Measurements from ENCODE around the gene COL19A1.
A peak's percentile ranks its signal among the peaks of the same experiment; 100 is the strongest.

The COL19A1 gene

GRCh38 chr6:70125602-70126001 lies 259.2 kb downstream of the COL19A1 start:
- DNase-seq (ENCODE audit: low spot score) = no peak

DNA sequence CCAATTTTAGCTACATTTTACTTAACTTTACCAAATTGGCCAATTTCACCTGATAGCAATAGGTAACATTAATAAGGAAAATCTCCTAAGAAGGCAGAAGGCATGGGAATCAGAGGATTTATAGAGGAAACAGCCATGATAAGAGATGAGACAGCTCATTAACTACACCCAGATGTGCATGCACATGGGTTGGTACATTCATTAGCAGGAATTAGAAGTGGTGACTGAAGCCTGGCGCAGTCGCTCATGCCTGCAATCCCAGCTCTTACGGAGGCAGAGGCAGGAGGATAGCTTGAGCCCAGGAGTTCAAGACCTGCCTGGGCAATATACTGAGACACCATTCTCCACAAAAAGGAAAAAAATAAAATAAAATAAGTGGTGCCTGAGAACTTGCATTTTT lies 263.0 kb downstream of the COL19A1 start:
- DNase-seq (ENCODE audit: low spot score) = no peak

DNA sequence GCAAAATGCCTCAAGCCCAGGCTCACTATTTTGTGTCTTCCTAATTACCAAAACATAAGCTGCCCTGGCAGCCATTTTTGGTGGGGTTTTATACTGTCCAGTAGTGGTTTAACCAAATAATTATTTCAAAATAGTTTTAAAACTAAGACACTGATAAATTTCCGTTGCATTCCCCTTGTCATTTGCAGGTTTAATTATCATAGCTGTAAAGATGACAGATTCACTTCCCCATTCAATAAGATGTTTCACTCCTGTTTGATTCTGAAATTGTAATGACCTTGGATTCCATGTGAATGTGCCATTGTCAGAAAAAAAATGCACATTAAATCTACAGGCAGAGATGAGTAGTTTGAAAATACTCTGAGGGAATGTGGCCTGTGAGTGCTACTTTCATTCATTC lies 264.5 kb downstream of the COL19A1 start:
- DNase-seq (ENCODE audit: low spot score) = no peak

- DNase-seq (ENCODE audit: low spot score) = no peak
These were observed 265.2 kb downstream of the COL19A1 start for GRCh38 chr6:70131528-70131927.

DNA sequence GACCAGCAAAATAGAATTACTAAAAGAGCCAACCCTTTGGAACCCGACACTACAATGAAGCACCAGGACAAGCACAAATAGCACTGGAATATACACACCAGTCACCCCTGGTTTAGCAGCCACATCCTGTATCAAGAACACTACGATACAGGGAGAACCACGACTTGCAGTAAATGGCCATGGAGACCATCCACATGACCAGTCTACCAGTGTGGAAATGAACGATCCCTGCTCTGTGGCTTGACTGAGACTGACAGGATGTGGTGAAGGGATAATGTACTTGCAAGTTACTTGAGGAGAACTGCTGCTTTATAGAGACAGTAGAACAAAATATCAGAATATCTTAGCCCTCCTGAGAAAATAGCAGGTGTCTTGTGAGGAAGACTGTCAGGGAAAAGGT lies 266.9 kb downstream of the COL19A1 start:
- DNase-seq (ENCODE audit: low spot score) = no peak

- DNase-seq (ENCODE audit: low spot score) = no peak
These were observed 268.2 kb downstream of the COL19A1 start for GRCh38 chr6:70134542-70134941.

GRCh38 chr6:70135219-70136160 lies 269.1 kb downstream of the COL19A1 start:
- no peak for DNase-seq (ENCODE audit: low spot score)

DNA sequence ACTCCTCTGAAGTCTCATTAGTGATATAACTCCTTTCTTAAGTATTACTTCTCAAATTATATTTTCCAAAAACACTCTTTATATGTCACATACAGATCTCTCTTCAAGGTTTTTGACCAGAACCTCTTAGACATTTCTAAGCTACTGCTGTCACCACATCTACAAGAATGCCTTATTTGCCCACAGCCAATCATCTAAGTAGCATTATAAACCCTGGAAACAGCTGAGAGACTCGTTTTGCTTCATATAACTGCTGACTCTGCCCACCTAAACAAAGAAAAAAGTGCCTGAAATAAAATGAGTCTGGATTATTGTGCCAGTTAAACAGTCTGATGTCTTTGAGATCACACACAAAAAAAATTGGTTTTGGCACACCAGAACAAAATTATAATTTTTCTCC lies 270.6 kb downstream of the COL19A1 start:
- DNase-seq (ENCODE audit: low spot score) = no peak

DNA sequence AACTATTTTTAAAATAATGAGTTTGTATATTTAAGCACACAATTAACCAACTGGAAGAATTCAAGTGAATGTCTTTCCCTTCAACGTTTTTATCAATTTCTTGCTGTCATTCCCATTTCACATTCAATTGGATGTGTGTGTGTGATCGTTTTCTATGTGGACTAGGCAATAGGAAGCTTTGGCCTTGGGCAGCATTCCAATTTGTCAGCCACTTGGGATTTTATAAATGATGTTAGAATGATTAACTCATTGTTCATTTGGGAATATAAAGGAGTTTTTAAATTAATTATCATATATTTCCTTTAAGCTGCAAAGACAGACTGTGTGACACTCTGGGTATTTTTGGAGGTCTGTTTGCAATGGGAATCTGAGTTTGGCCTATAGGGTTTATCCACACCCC lies 274.1 kb downstream of the COL19A1 start:
- DNase-seq (ENCODE audit: low spot score) = no peak

DNA sequence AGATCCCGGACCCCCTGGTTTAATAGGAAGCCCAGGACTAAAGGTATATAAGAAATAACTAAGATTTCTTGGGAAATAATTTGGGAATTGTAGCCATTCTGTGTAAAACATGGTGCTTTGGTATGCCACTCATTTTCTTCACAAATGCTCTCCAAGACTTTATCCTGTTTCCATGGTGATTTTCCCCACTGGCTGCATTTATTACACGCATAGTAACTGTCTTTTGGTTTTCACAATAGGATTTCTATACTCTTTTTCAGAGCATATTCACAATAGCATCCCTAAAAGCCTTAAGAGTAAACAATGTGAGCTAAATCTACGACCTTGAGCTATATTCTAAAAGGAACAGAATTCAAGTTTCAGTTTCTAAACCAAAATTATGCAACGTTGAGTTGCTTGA lies 275.7 kb downstream of the COL19A1 start:
- no peak for DNase-seq (ENCODE audit: low spot score)

DNA sequence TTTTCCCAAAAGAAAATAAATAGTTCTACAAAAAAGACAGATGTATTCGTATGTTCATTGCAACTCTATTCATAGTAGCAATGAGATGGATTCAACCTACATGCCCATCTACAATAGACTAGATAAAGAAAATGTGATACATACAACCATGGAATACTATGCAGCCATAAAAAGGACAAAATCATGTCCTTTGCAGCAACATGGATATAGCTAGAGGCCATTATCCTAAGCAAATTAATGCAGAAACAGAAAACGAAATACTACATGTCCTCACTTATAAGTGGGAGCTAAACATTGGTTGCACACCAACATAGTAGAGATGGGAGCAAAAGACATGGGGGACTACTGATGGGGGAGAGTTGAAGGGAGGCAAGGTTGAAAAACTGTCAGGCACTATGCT lies 278.8 kb downstream of the COL19A1 start:
- no peak for DNase-seq (ENCODE audit: low spot score)

GRCh38 chr6:70149209-70149788 lies 282.9 kb downstream of the COL19A1 start:
- DNase-seq (ENCODE audit: low spot score) = no peak

GRCh38 chr6:70150521-70150920 lies 284.2 kb downstream of the COL19A1 start:
- DNase-seq (ENCODE audit: low spot score) = no peak

GRCh38 chr6:70151616-70152015 lies 285.3 kb downstream of the COL19A1 start:
- DNase-seq (ENCODE audit: low spot score) = no peak

- DNase-seq (ENCODE audit: low spot score) = no peak
These were observed 286.4 kb downstream of the COL19A1 start for GRCh38 chr6:70152786-70153185.

- DNase-seq (ENCODE audit: low spot score) = no peak
These were observed 290.7 kb downstream of the COL19A1 start for GRCh38 chr6:70157086-70157485.

GRCh38 chr6:70160276-70160675 lies 293.9 kb downstream of the COL19A1 start:
- no peak for DNase-seq (ENCODE audit: low spot score)

- DNase-seq (ENCODE audit: low spot score) = no peak
These were observed 296.6 kb downstream of the COL19A1 start for GRCh38 chr6:70162972-70163371.

GRCh38 chr6:70163795-70164194 lies 297.4 kb downstream of the COL19A1 start:
- DNase-seq (ENCODE audit: low spot score) = no peak

DNA sequence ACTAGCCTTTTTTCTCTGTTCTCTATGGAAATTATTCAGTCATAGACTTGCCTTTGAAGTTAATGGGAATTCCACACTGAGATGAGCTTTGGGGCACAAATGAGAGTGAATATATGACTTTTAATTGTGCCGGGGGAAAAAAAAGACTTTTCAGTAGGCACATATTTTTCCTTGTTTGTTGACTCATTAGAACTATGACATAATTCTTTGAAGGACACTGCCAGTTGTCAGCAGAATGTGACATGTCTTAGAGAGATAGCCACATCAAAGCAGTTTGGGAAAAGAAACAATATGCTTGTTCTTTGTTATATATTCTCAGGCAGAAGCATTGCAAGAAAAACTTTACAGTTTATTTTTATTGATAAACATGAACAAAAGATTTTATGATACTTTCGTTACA lies 298.2 kb downstream of the COL19A1 start:
- DNase-seq (ENCODE audit: low spot score) = no peak

DNA sequence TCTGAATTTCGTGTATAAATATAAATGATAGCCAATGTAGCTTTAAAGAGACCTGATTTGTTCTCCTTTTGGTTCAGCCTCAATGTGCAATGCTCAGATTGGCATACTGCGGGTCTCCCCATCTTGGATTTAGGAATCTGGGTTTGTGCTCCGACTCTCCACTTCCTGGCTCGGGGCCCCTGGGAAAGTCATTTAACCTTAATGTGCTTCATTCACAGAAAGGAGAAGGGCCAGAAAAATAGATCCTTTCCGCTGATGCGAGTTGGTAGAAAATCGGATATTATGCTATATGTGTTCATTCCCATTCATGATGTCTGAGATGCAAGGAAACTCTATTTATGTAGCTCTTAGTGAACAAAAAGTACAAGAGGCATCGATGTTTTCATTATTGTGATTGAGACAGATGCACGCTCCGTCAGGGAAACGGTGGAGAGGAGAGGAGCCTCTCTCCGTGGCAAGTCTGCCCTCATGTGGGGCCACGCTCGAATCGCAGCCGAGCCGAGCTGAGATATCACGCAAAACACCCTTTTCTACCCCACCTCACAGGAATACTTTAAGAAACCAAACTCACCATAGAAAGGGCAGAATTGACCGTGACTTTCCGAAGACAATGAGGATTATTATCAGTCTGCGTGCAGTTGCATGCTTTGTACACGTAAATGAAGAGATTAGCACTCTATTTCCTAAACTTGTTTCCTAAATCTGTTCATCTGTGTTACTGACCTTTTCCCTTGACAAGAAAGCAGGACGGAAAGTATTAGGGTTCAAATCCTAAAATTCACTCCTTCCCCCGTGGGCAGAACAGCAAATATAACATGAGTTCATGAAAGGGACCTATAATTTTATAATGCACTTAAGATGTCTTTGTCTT lies 300.0 kb downstream of the COL19A1 start:
- DNase-seq (ENCODE audit: low spot score) = peak; percentile 64

GRCh38 chr6:70168681-70169377 lies 302.5 kb downstream of the COL19A1 start:
- no peak for DNase-seq (ENCODE audit: low spot score)
